Activated CD4-positive, alpha-beta T cell treated with anti-CD3 and anti-CD28 coated beads for 36 hours (primary cell): ENCODE measurements around the gene C16orf74. TPM values are rescaled to one million over a fixed set of nuclear protein-coding genes. Genes with fewer than 3 reads are reported as not detected.
A peak's percentile ranks its signal among the peaks of the same experiment; 100 is the strongest.

Source experiments
- ATAC-seq: fragments of 200-7000 bp; cut with Tn5 transposase; one replicate; pipeline ENCODE4 v1.10.0; 2021; ENCODE audit warnings: mild to moderate bottlenecking, moderate library complexity
- CTCF ChIA-PET: fragments of 350-600 bp; sonication (Branson Sonifier 250); formaldehyde crosslinking; loops from one replicate; lab custom pipeline; 2021; ENCODE audit warnings: antibody characterized with exemption; lab: Charles Lee
- POLR2A ChIA-PET: fragments of 350-600 bp; sonication (Branson Sonifier 250); formaldehyde crosslinking; loops from one replicate; lab custom pipeline; 2021; ENCODE audit warnings: antibody characterized with exemption, inconsistent platforms; lab: Charles Lee
- DNase-seq: peaks from one replicate; pipeline ENCODE4 v3.0.0-alpha.2; 2020
- H3K27ac Mint-ChIP-seq: one replicate; pipeline ENCODE4 v1.8.0; 2021; ENCODE audit warnings: mixed read lengths
- H3K27me3 Mint-ChIP-seq: one replicate; pipeline ENCODE4 v1.8.0; 2021; ENCODE audit warnings: mixed read lengths
- H3K36me3 Mint-ChIP-seq: one replicate; pipeline ENCODE4 v1.8.0; 2021; ENCODE audit warnings: low read depth, mixed read lengths
- H3K4me1 Mint-ChIP-seq: one replicate; pipeline ENCODE4 v1.8.0; 2021; ENCODE audit warnings: mixed read lengths
- H3K4me3 Mint-ChIP-seq: one replicate; pipeline ENCODE4 v1.8.0; 2021; ENCODE audit warnings: mild to moderate bottlenecking, moderate library complexity, mixed read lengths
- H3K9me3 Mint-ChIP-seq: one replicate; pipeline ENCODE4 v1.8.0; 2021; ENCODE audit warnings: low read depth, mixed read lengths
- intact Hi-C, 2 experiments: fragments of 100-400 bp; cut with DNase I in 1 of 2; cut with micrococcal nuclease in 1 of 2; formaldehyde crosslinking; loops; one replicate each; pipeline versions ENCODE4 v1.14.2 to v1.15.1; 2022 to 2024; cut with DNase I, micrococcal nuclease
- total RNA-seq, 2 experiments: library from RNA; stranded (reverse); gene quantifications; one replicate each; pipeline ENCODE4 v1.2.3, GENCODE V29; 2021

C16orf74 gene
- total RNA-seq: under 1 TPM; 0.23 to 0.25 TPM

GRCh38 chr16:85750827-85751697, at the start of gene C16orf74:
Gene C16orf74, minus strand, starts transcription at chr16:85751096. Its CDS starts 15,879 bp downstream, at chr16:85735217.
- Mint-ChIP-seq H3K4me3 (peak within 1 kb of the TSS; percentile 57), H3K4me1 (peaks cover 8% of the 10 kb centered on the region), H3K27me3 (peaks cover 19% of the 10 kb centered on the region), H3K27ac (no peak within 1 kb of the TSS), H3K9me3 (no peaks in the 10 kb centered on the region), H3K36me3 (no peaks in the 10 kb centered on the region)
- peak; percentile 36 for DNase-seq
- intact Hi-C loops: loop anchor here in 1 of 2 experiments (1.0 kb wide), 1 partner anchor 63 kb away; the partner anchor contains the start of gene GINS2
- peak; percentile 83 for ATAC-seq
- ChIA-PET POLR2A (no interaction called here), CTCF (interaction anchor here (0.7 kb wide), 1 partner anchor 454 kb away, joined by 3 read pairs; no protein-coding TSS in a partner anchor)

- peaks cover 60% of the 10 kb centered on the region for H3K4me1 Mint-ChIP-seq
- POLR2A ChIA-PET: interaction anchor here (0.5 to 1.0 kb wide), 4 partner anchors 14 to 865 kb away, joined by 3 to 8 read pairs (median 4); no protein-coding TSS in a partner anchor
- peak; percentile 61 for DNase-seq
Observed at GRCh38 chr16:85800321-85800669, 49.4 kb upstream of the C16orf74 start.

GRCh38 chr16:85799497-85800320, 48.8 kb upstream of the C16orf74 start, which contains the start of the genes COX4I1 and EMC8:
Gene COX4I1, plus strand, starts transcription at chr16:85799695. Its CDS starts 1,511 bp downstream, at chr16:85801206.
Gene EMC8, minus strand, starts transcription at chr16:85799544. Its CDS starts 249 bp downstream, at chr16:85799295.
- Mint-ChIP-seq H3K4me1 (peaks cover 60% of the 10 kb centered on the region), H3K36me3 (peaks cover 65% of the 10 kb centered on the region), H3K9me3 (no peaks in the 10 kb centered on the region), H3K27ac (peak within 1 kb of the TSS; percentile 89), H3K4me3 (peak within 1 kb of the TSS; percentile 85), H3K27me3 (no peaks in the 10 kb centered on the region)
- ChIA-PET CTCF (interaction anchor here (1.0 kb wide), 1 partner anchor 224 kb away, joined by 3 read pairs; no protein-coding TSS in a partner anchor), POLR2A (interaction anchor here (0.5 to 1.0 kb wide), 4 partner anchors 14 to 866 kb away, joined by 3 to 8 read pairs (median 4); no protein-coding TSS in a partner anchor)
- DNase-seq: peak; percentile 97
- peak; percentile 95 for ATAC-seq
- intact Hi-C loops: loop anchor here in 1 of 2 experiments (1.0 to 2.0 kb wide), 6 partner anchors 100 to 756 kb away; partner anchors contain the start of genes IRF8 and MTHFSD

More at GRCh38 chr16:85800321-85800669, 49.4 kb upstream of the C16orf74 start:
- H3K27ac Mint-ChIP-seq: peak overlapping the region; percentile 89
- intact Hi-C loops: no loop called here
- no peaks in the 10 kb centered on the region for H3K27me3 Mint-ChIP-seq
- ATAC-seq: peak; percentile 23
- no peaks in the 10 kb centered on the region for H3K9me3 Mint-ChIP-seq
- peak overlapping the region; percentile 85 for H3K4me3 Mint-ChIP-seq
- H3K36me3 Mint-ChIP-seq: peaks cover 66% of the 10 kb centered on the region
- CTCF ChIA-PET: interaction anchor here (1.0 to 1.5 kb wide), 2 partner anchors 19 to 223 kb away, joined by 3 to 5 read pairs; no protein-coding TSS in a partner anchor

GRCh38 chr16:85798901-85799496, 48.1 kb upstream of the C16orf74 start:
- H3K27me3 Mint-ChIP-seq: no peaks in the 10 kb centered on the region
- H3K9me3 Mint-ChIP-seq: no peaks in the 10 kb centered on the region
- peaks cover 68% of the 10 kb centered on the region for H3K36me3 Mint-ChIP-seq
- peaks cover 60% of the 10 kb centered on the region for H3K4me1 Mint-ChIP-seq
- intact Hi-C loops: loop anchor here in 1 of 2 experiments (1.0 to 2.0 kb wide), 6 partner anchors 100 to 756 kb away; partner anchors contain the start of genes IRF8 and MTHFSD
- DNase-seq (peak; percentile 52), ATAC-seq (peak; percentile 39)
- ChIA-PET POLR2A (interaction anchor here (0.5 kb wide), 1 partner anchor 31 kb away, joined by 3 read pairs; no protein-coding TSS in a partner anchor), CTCF (interaction anchor here (1.2 to 1.5 kb wide), 2 partner anchors 10 to 100 kb away, joined by 4 to 5 read pairs; partner anchors contain the start of gene IRF8)
- peak overlapping the region; percentile 67 for H3K27ac Mint-ChIP-seq
- H3K4me3 Mint-ChIP-seq: peak overlapping the region; percentile 85

GRCh38 chr16:85798283-85798776, 47.4 kb upstream of the C16orf74 start:
- ChIA-PET CTCF (interaction anchor here (1.2 to 1.5 kb wide), 3 partner anchors 9 to 100 kb away, joined by 4 to 8 read pairs (median 5); partner anchors contain the start of gene IRF8), POLR2A (interaction anchor here (0.5 kb wide), 1 partner anchor 30 kb away, joined by 3 read pairs; no protein-coding TSS in a partner anchor)
- H3K4me3 Mint-ChIP-seq: peak overlapping the region; percentile 85
- intact Hi-C loops: loop anchor here in 1 of 2 experiments (2.0 kb wide), 1 partner anchor 188 kb away; no protein-coding TSS in a partner anchor
- peak overlapping the region; percentile 67 for H3K27ac Mint-ChIP-seq
- H3K9me3 Mint-ChIP-seq: no peaks in the 10 kb centered on the region
- peaks cover 61% of the 10 kb centered on the region for H3K4me1 Mint-ChIP-seq
- ATAC-seq (no peak), DNase-seq (no peak)
- no peaks in the 10 kb centered on the region for H3K27me3 Mint-ChIP-seq
- H3K36me3 Mint-ChIP-seq: peaks cover 63% of the 10 kb centered on the region

- Mint-ChIP-seq H3K4me1 (peaks cover 52% of the 10 kb centered on the region), H3K9me3 (no peaks in the 10 kb centered on the region), H3K27me3 (no peaks in the 10 kb centered on the region), H3K27ac (peak overlapping the region; percentile 6), H3K36me3 (peaks cover 62% of the 10 kb centered on the region), H3K4me3 (no peak overlapping the region)
- intact Hi-C loops: no loop called here
- no peak for DNase-seq
- no peak for ATAC-seq
- ChIA-PET CTCF (interaction anchor here (0.7 kb wide), 1 partner anchor 213 kb away, joined by 3 read pairs; no protein-coding TSS in a partner anchor), POLR2A (no interaction called here)
Observed at GRCh38 chr16:85796599-85796998, 45.7 kb upstream of the C16orf74 start.

GRCh38 chr16:85796152-85796551, 45.3 kb upstream of the C16orf74 start:
- no peak for ATAC-seq
- ChIA-PET CTCF (no interaction called here), POLR2A (no interaction called here)
- no peaks in the 10 kb centered on the region for H3K9me3 Mint-ChIP-seq
- no peak overlapping the region for H3K4me3 Mint-ChIP-seq
- H3K36me3 Mint-ChIP-seq: peaks cover 63% of the 10 kb centered on the region
- DNase-seq: no peak
- no peaks in the 10 kb centered on the region for H3K27me3 Mint-ChIP-seq
- peaks cover 51% of the 10 kb centered on the region for H3K4me1 Mint-ChIP-seq
- peak overlapping the region; percentile 6 for H3K27ac Mint-ChIP-seq
- intact Hi-C loops: no loop called here

- ChIA-PET POLR2A (no interaction called here), CTCF (interaction anchor here (1.0 kb wide), 1 partner anchor 201 kb away, joined by 3 read pairs; no protein-coding TSS in a partner anchor)
- ATAC-seq (no peak), DNase-seq (no peak)
- intact Hi-C loops: no loop called here
- H3K9me3 Mint-ChIP-seq: no peaks in the 10 kb centered on the region
- no peak overlapping the region for H3K27ac Mint-ChIP-seq
- H3K4me1 Mint-ChIP-seq: peaks cover 52% of the 10 kb centered on the region
- H3K27me3 Mint-ChIP-seq: no peaks in the 10 kb centered on the region
- H3K4me3 Mint-ChIP-seq: no peak overlapping the region
- peaks cover 68% of the 10 kb centered on the region for H3K36me3 Mint-ChIP-seq
Observed at GRCh38 chr16:85794696-85795095, 43.8 kb upstream of the C16orf74 start.

- no peak for DNase-seq
- Mint-ChIP-seq H3K4me1 (peaks cover 52% of the 10 kb centered on the region), H3K27ac (no peak overlapping the region), H3K36me3 (peaks cover 75% of the 10 kb centered on the region), H3K27me3 (no peaks in the 10 kb centered on the region), H3K9me3 (no peaks in the 10 kb centered on the region), H3K4me3 (no peak overlapping the region)
- intact Hi-C loops: no loop called here
- POLR2A ChIA-PET: no interaction called here
- CTCF ChIA-PET: interaction anchor here (0.9 to 1.0 kb wide), 2 partner anchors 75 to 202 kb away, joined by 3 to 5 read pairs; no protein-coding TSS in a partner anchor
- ATAC-seq: no peak
Observed at GRCh38 chr16:85793662-85794298, 42.9 kb upstream of the C16orf74 start.
